Effector CD8-positive, alpha-beta T cell (primary cell): Measurements from ENCODE around the gene STAT5A.
"Not testable (repeated sequence)": the region's sequence is repeated elsewhere in the genome, so short reads cannot be mapped to it uniquely, and the experiment has no call there.

Source experiments
- DNase-seq: peaks from one replicate; lab custom pipeline; 2025; lab: John Stamatoyannopoulos, UW
- total RNA-seq, 4 experiments: gene quantifications; one replicate each; lab custom pipeline; 2026; lab: John Stamatoyannopoulos, UW

Gene STAT5A
- total RNA-seq = 218 to 487 (median 263) reads per million in 4 experiments

- DNase-seq = peak; percentile 37
These were observed at the start of gene STAT5A for GRCh38 chr17:42287977-42288802. STAT5A (plus strand) TSS chr17:42288498; CDS start chr17:42289412, 914 bp downstream.

GRCh38 chr17:42239576-42239975 lies 48.7 kb upstream of the STAT5A start:
- not testable (repeated sequence) for DNase-seq

- no peak for DNase-seq
These were observed 48.1 kb upstream of the STAT5A start for GRCh38 chr17:42240201-42240600.

GRCh38 chr17:42240863-42241262 lies 47.4 kb upstream of the STAT5A start:
- DNase-seq = not testable (repeated sequence)

GRCh38 chr17:42241871-42242270 lies 46.4 kb upstream of the STAT5A start:
- DNase-seq = no peak

- DNase-seq = no peak
These were observed 44.8 kb upstream of the STAT5A start for GRCh38 chr17:42243493-42243982.

GRCh38 chr17:42244116-42244515 lies 44.2 kb upstream of the STAT5A start:
- DNase-seq = not testable (repeated sequence)

GRCh38 chr17:42245183-42245582 lies 43.1 kb upstream of the STAT5A start:
- DNase-seq = not testable (repeated sequence)

- no peak for DNase-seq
These were observed 41.8 kb upstream of the STAT5A start for GRCh38 chr17:42246515-42246914.

- DNase-seq = no peak
These were observed 40.6 kb upstream of the STAT5A start for GRCh38 chr17:42247734-42248133.

- DNase-seq = peak; percentile 49
These were observed 39.7 kb upstream of the STAT5A start for GRCh38 chr17:42248351-42249179.

- peak; percentile 7 for DNase-seq
These were observed 38.4 kb upstream of the STAT5A start for GRCh38 chr17:42249681-42250446.

GRCh38 chr17:42251115-42251514 lies 37.2 kb upstream of the STAT5A start:
- no peak for DNase-seq

GRCh38 chr17:42252597-42253550 lies 35.4 kb upstream of the STAT5A start:
- DNase-seq = no peak

- no peak for DNase-seq
These were observed 34.7 kb upstream of the STAT5A start for GRCh38 chr17:42253578-42253977.

GRCh38 chr17:42255445-42255844 lies 32.9 kb upstream of the STAT5A start:
- DNase-seq = no peak

GRCh38 chr17:42260318-42260717 lies 28.0 kb upstream of the STAT5A start:
- DNase-seq = no peak

- DNase-seq = not testable (repeated sequence)
These were observed 23.9 kb upstream of the STAT5A start for GRCh38 chr17:42264366-42264765.

GRCh38 chr17:42266462-42266861 lies 21.8 kb upstream of the STAT5A start:
- DNase-seq = no peak

- no peak for DNase-seq
These were observed 21.2 kb upstream of the STAT5A start for GRCh38 chr17:42266918-42267766.
